CD4-positive, alpha-beta T cell treated with Interferon alpha-2 for 1 hour (primary cell): ENCODE data around the gene CEP112.
A peak's percentile ranks its signal among the peaks of the same experiment; 100 is the strongest.
"Not testable (repeated sequence)": the region's sequence is repeated elsewhere in the genome, so short reads cannot be mapped to it uniquely, and the experiment has no call there.

Experiments
- DNase-seq, 2 donors: peaks; one replicate each; pipeline ENCODE4 v3.0.0-alpha.2; 2020 to 2022

CEP112 gene

GRCh38 chr17:66210208-66210574 lies 18.3 kb upstream of the CEP112 start:
- DNase-seq: no peak

GRCh38 chr17:66207936-66208335 lies 16.0 kb upstream of the CEP112 start:
- DNase-seq: no peak

DNA sequence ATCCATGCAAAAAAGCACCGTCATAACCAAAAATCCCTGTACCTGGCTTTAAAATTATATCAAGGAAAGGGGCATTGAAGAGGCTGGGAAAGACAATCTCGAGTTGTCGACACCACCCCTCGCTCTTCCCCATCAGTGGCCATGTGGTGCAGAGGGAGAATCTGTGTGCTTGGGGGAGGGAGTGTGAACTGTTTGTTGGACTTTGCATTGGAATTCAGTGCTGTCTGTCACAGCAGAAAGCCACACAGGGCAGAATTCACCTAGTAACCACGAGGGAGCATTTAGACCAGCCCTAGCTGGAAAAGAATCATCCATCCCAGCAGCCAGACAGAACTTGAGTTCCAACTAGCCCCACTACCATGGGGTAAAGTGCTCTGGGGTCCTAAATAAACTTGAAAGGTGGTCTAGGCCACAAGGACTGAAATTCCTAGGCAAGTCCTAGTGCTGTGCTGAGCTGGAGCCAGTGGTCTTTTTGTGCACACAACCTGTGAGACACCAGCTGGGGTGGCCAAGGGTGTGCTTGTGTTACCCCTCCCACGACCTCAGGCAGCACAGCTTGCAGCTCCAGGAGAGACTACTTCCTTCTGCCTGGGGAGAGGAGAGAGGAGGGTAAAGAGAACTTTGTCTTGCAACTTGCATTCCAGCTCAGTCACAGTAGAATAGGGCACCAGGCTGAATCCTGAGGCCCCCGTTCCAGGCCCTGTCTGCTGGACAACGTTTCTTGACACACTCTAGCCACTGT lies 11.5 kb upstream of the CEP112 start:
- DNase-seq: no peak

GRCh38 chr17:66200685-66201092 lies 8.8 kb upstream of the CEP112 start:
- DNase-seq: peak; percentile 59 to 74

- DNase-seq: no peak
Measured at GRCh38 chr17:66198242-66198641, 6.3 kb upstream of the CEP112 start.

DNA sequence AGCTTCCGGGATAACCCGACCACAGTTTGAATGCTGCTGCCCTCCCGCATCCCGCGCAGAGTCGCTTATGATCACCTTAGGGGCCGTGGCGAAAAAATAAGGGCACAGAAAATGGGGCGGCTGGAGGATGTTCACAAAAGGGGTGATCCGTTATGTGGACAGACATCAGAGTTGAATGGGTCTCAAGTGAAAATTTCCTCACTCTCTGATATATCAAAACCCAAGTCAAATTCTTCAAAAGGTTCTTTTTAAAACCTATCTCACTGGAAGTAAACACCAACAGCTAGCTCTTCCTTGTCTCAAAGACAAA lies 400 bp upstream of the CEP112 start:
- DNase-seq: no peak

DNA sequence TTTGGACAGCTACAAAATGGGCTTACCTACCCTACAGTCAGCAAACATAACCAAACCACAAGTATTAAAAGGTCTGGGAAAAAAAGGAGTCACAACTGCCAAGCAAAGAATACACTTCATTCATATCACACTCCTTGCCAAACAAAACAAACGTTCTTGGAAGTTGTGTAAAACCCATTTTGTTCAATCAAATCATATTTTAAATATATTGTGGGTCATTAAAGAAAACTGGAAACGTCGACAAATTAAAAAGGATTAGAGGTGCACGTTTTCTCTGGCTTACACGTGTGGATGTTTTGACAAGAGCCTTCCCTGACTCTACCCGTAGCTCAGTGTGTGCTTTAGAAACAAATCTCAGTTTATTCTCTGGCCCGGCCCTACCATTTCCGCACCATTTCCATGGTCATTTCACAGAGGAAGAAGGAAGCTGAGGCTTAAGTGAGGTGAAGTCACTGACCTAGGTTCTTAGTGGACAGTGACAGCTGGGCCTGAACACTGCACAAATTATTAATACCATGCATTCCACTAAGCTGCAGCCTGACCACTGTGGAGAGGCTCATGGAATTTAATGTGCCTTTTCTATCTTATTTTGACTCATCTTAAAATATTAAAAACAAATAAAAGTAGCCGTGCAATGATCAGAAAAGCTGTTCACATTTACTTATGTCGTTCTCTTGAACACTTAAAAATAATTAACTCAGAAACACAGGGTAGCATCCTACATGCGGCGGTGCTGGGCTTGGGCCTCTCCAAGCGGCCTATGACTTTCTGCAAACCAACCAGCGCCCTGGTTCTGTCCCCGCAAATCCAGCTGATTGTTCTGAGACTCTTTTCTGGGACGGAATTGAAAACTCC lies 968 bp downstream of the CEP112 start:
- DNase-seq: no peak

DNA sequence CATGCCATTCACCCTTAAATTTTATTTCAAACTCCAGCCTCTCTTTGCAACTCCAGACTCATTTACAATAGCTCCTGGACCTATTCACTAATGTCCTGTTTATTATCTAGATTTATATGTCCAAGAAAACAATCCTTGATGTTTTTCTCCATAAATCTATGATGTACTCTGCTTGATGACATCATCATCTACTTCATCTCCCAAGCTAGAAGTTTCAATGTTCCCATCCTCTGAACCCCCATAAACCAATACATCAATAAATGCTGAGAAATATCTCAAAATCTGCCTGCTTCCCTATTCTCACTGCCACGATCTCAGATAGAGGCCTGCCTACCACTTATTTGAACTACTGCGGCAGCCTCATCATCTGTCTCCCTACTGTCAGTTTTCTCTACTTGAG lies 4.2 kb downstream of the CEP112 start:
- DNase-seq: no peak

DNA sequence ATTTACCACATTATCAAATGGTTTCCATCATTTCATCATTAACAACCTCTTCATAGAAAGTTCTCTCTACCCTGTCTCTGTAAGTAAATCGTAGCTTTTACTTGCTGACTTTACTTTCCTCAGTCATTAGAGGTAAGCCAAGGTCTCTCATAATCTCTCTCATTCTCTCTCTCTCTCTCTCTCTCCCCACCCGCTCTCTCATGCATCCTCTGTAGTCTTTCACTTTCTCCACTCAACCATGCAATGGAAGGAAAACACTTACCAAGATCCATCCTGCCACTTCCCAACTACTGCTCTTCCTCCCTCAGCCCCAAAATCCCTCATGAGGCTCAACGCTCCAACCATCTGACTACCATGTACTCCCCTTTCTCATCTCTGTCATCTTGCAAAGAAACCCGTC lies 6.1 kb downstream of the CEP112 start:
- DNase-seq: no peak

- DNase-seq: no peak
Measured at GRCh38 chr17:66184392-66184791, 7.5 kb downstream of the CEP112 start.

GRCh38 chr17:66183529-66183928 lies 8.4 kb downstream of the CEP112 start:
- DNase-seq: no peak

DNA sequence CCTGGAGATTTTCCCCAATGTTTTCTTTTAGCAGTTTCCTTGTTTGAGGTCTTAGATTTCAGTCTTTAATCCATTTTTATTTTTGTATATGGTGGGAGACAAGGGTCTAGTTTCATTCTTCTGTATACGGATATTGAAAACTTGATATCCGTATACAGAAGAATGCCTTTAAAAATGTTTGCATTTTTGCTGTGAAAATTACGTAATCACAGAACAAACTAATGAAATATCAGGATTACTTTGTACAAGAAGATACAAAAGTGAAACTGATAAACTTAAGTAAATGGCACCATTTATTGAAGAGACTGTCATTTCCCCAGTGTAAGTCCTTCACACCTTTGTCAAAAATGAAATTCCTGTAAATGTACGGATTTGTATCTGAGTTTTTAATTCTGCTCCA lies 13.3 kb downstream of the CEP112 start:
- DNase-seq: no peak

GRCh38 chr17:66177048-66177447 lies 14.9 kb downstream of the CEP112 start:
- DNase-seq: no peak

DNA sequence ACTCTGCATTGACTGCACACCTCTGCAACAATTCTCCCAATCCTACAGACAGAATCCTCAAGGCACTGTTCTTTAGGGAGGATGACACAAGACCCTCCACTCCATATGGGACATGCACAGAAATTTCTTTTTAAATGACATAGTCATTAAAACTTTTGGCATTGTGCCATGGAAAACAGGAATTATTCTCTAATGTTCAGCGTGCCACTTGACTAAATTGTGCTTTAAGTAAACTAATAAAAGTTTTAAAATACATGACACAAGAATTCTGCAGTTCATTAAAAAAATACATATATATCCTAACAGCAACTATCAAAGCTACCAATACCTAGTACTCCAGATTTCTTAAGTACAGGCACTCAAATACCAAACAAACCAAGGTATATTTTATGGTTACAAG lies 16.0 kb downstream of the CEP112 start:
- DNase-seq: no peak

GRCh38 chr17:66172691-66173223 lies 19.2 kb downstream of the CEP112 start:
- DNase-seq: no peak

- no peak for DNase-seq
Measured at GRCh38 chr17:66172144-66172543, 19.8 kb downstream of the CEP112 start.

DNA sequence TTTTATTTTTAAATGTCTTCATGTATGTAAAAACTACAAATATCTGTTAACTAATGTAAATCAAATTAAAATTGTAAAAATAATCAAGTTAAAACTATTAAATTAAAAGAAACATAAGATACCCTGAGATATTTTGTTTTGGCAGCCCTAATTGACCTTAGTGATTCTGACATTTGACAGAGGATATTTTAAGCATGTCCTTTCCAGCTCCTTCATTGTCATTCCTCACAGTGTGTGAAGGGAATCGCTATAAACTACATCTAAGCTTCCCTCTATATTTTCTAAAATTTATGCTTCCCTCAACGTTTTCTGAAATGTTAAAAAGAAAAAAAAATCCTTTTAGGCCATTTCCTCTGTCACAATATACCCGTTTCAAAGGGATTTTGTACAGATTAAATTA lies 20.2 kb downstream of the CEP112 start:
- no peak for DNase-seq

GRCh38 chr17:66171172-66171571 lies 20.8 kb downstream of the CEP112 start:
- no peak for DNase-seq

DNA sequence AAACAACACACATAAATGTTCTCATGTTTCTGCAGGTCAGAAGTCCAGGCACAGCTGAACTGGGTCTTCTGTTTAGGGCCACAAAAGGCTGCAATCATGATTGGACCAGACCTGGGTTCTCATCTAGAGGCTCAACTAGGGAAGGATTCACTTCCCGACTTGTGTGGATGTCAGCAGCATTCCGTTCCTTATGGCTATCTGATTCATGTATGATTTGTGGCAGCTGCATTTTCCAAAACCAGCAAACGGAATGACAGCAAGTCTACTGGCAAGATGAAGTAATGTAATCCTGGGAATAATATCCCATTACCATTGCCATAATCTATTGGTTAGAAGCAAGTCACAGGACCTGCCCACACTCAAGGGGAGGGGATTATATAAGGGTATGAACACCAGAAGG lies 22.1 kb downstream of the CEP112 start:
- no peak for DNase-seq

GRCh38 chr17:66167189-66167815 lies 24.6 kb downstream of the CEP112 start:
- DNase-seq: no peak

GRCh38 chr17:66165537-66166123 lies 26.3 kb downstream of the CEP112 start:
- peak; percentile 3 to 61 for DNase-seq

GRCh38 chr17:66155055-66155454 lies 36.9 kb downstream of the CEP112 start:
- not testable (repeated sequence) for DNase-seq

DNA sequence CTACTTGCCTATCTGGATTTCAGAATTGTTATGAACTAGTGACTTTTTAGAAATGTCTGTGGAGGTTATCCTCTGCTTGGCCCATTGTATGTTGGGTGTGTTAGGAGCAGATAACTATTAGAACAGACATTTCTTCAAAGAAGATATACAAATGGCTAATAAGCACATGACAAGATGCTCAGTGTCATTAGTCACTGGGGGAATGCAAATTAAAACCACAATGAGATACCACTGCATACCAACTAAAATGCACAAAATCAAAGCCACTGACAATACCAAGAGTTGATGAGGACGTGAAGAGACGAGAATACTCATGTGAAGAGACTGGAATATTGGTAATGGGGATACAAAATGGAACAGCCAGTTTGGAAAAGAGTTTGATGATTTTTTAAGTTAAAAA lies 39.2 kb downstream of the CEP112 start:
- DNase-seq: no peak
